OCI-LY7 (cell line): ENCODE data around the gene ZNF500. TPM values are rescaled to one million over a fixed set of nuclear protein-coding genes. Genes with fewer than 3 reads are reported as not detected.

ENCODE experiments used
- BruUV-seq: library from RNA; stranded (reverse); fragments of 400-500 nt; replicated peaks from 2 replicates; lab custom pipeline; 2021; lab: Mats Ljungman, UMichigan
- CTCF ChIA-PET: fragments of 300-600 bp; sonication (Branson Sonifier 250); formaldehyde crosslinking; loops from one replicate; lab custom pipeline; 2022; ENCODE audit warnings: antibody characterized with exemption; ENCODE audit not compliant: unreplicated experiment; lab: Charles Lee
- POLR2A ChIA-PET: fragments of 300-600 bp; sonication (Branson Sonifier 250); formaldehyde crosslinking; loops from one replicate; lab custom pipeline; 2022; ENCODE audit warnings: antibody characterized with exemption; lab: Charles Lee
- DNase-seq: peaks from one replicate; pipeline ENCODE4 v3.0.0-alpha.2; 2015; ENCODE audit warnings: low spot score
- H2AFZ ChIP-seq: fragments of 200-600 bp; sonication (generic), shearing (Covaris generic); 2 replicates; pipeline ENCODE4 v1.6.1; 2014; ENCODE audit warnings: mild to moderate bottlenecking, antibody characterized with exemption, low read length, moderate library complexity
- H3K27ac ChIP-seq: fragments of 200-600 bp; sonication (generic); 2 replicates; pipeline ENCODE4 v1.5.1; 2014; ENCODE audit warnings: mixed run types, low read depth, mild to moderate bottlenecking, moderate library complexity, low read length, inconsistent platforms; ENCODE audit not compliant: poor library complexity, severe bottlenecking
- H3K36me3 ChIP-seq: fragments of 200-600 bp; sonication (generic); 2 replicates; pipeline ENCODE4 v1.6.1; 2014; ENCODE audit warnings: mild to moderate bottlenecking, antibody characterized with exemption, low read length, moderate library complexity, mixed read lengths; ENCODE audit not compliant: insufficient read depth
- H3K4me1 ChIP-seq: fragments of 200-600 bp; sonication (generic); 2 replicates; pipeline ENCODE4 v1.5.1; 2014; ENCODE audit warnings: mild to moderate bottlenecking, low read length; ENCODE audit not compliant: insufficient read depth, poor library complexity, severe bottlenecking
- H3K4me2 ChIP-seq: fragments of 200-600 bp; sonication (generic); 2 replicates; pipeline ENCODE4 v1.6.1; 2014; ENCODE audit warnings: mild to moderate bottlenecking, low read length
- H3K4me3 ChIP-seq: fragments of 200-600 bp; sonication (generic); 2 replicates; pipeline ENCODE4 v1.5.1; 2014; ENCODE audit warnings: mild to moderate bottlenecking, low read depth, low read length; ENCODE audit not compliant: poor library complexity, severe bottlenecking
- H3K79me2 ChIP-seq: fragments of 200-600 bp; sonication (generic); 2 replicates; pipeline ENCODE4 v1.6.1; 2016; ENCODE audit warnings: low read depth, mild to moderate bottlenecking, low read length, moderate library complexity, mixed read lengths; ENCODE audit not compliant: insufficient read depth
- H3K9me2 ChIP-seq: fragments of 200-600 bp; sonication (generic); 2 replicates; pipeline ENCODE4 v1.6.1; 2016; ENCODE audit warnings: mild to moderate bottlenecking, low read length, mixed read lengths; ENCODE audit not compliant: insufficient read depth
- H3K9me3 ChIP-seq: fragments of 200-600 bp; sonication (generic); 2 replicates; pipeline ENCODE4 v1.6.1; 2014; ENCODE audit warnings: mild to moderate bottlenecking, mixed run types, low read length, mixed read lengths
- H4K20me1 ChIP-seq: fragments of 200-600 bp; sonication (generic); 2 replicates; pipeline ENCODE4 v1.6.1; 2014; ENCODE audit warnings: mild to moderate bottlenecking, antibody characterized with exemption, low read length, moderate library complexity, mixed read lengths; ENCODE audit not compliant: insufficient read depth
- EZH2phosphoT487 ChIP-seq: fragments of 200-600 bp; sonication (generic); IDR thresholded peaks from 2 replicates; pipeline ENCODE4 v1.6.1; 2018; ENCODE audit warnings: low read depth, borderline replicate concordance, mild to moderate bottlenecking, mixed run types, antibody characterized with exemption, low read length, moderate library complexity, mixed read lengths
- intact Hi-C: fragments of 100-400 bp; cut with micrococcal nuclease; formaldehyde crosslinking; loops from one replicate; pipeline ENCODE4 v1.10.0; 2022; ENCODE audit not compliant: unreplicated experiment
- total RNA-seq, 2 experiments: library from RNA; depleted of rRNA in 1 of 2; stranded (reverse); fragments of >200 nt in 1 of 2; shearing (Covaris generic) in 1 of 2; gene quantifications; 2 replicates each; pipeline ENCODE4 v1.2.3, GENCODE V29; 2014 to 2022
- TF ChIP-seq, protein P1 (sequence below): fragments of 200-600 bp; sonication (generic); conservative IDR thresholded peaks from 2 replicates; pipeline ENCODE4 v1.5.1; 2014; ENCODE audit warnings: mild to moderate bottlenecking, antibody characterized with exemption, low read length, moderate library complexity, mixed read lengths

The ZNF500 gene
- total RNA-seq, 2 experiments from 2014 or later, result 16.1 to 23.9 TPM

DNA sequence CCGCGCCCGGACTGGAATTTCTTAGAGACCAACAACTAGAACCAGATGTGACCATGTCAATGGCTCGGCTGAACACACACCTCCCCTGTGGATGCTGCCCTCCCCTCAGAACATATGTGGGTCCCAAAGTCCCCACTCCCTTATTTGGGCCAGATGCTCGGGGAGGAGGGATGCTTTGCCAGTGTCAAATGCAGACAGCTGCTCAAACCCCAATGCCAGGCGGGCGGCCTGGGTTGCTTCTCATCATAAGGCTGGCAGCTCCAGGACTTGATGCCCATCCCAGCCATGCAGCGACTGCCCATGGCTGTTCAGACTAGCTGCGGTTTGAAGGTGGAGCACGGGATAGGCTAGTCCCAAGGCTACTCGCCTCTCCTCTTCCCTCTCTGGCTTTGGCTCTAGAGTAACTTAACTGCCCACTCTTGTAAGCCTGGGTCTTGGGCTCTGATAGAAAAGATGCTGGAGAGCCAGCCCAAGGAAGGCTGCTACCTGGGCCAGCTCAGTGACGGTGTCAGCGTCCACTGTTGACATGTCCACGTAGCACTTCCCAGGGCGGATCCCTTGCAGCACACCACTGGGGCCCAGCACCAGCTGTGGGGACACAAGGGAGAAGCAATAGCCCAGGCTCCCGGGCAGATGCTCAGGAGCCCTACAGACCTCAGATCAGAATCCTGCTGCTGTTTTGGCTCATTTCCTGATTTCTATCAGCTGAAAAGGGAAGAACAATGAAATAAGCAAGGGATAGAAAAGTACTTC is 46.5 kb upstream of the ZNF500 start:
- DNase-seq, result no peak
- H3K4me1 ChIP-seq, result no peaks in the 10 kb centered on the region
- peaks cover 85% of the 10 kb centered on the region for H3K36me3 ChIP-seq
- H3K79me2 ChIP-seq, result no peaks in the 10 kb centered on the region
- H3K4me2 ChIP-seq, result no peak overlapping the region
- no peak overlapping the region for H3K27ac ChIP-seq
- no peaks in the 10 kb centered on the region for H4K20me1 ChIP-seq
- H3K4me3 ChIP-seq, result no peak overlapping the region
- no peaks in the 10 kb centered on the region for H3K9me2 ChIP-seq
- no peaks in the 10 kb centered on the region for H3K9me3 ChIP-seq
- POLR2A ChIA-PET, result interaction anchor here (0.7 kb wide), 2 partner anchors 27 to 66 kb away, joined by 3 read pairs; no protein-coding TSS in a partner anchor
- intact Hi-C loops, result no loop called here
- TF ChIP-seq EZH2phosphoT487, result no peak
- CTCF ChIA-PET, result no interaction called here
- no peak overlapping the region for H2AFZ ChIP-seq
- no TSS peak for BruUV-seq

- H3K4me2 ChIP-seq, result no peak overlapping the region
- TF ChIP-seq, protein P1, sequence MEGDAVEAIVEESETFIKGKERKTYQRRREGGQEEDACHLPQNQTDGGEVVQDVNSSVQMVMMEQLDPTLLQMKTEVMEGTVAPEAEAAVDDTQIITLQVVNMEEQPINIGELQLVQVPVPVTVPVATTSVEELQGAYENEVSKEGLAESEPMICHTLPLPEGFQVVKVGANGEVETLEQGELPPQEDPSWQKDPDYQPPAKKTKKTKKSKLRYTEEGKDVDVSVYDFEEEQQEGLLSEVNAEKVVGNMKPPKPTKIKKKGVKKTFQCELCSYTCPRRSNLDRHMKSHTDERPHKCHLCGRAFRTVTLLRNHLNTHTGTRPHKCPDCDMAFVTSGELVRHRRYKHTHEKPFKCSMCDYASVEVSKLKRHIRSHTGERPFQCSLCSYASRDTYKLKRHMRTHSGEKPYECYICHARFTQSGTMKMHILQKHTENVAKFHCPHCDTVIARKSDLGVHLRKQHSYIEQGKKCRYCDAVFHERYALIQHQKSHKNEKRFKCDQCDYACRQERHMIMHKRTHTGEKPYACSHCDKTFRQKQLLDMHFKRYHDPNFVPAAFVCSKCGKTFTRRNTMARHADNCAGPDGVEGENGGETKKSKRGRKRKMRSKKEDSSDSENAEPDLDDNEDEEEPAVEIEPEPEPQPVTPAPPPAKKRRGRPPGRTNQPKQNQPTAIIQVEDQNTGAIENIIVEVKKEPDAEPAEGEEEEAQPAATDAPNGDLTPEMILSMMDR, result no peak
- TF ChIP-seq EZH2phosphoT487, result no peak
- no peaks in the 10 kb centered on the region for H4K20me1 ChIP-seq
- no peaks in the 10 kb centered on the region for H3K9me3 ChIP-seq
- ChIA-PET CTCF (no interaction called here), POLR2A (no interaction called here)
- intact Hi-C loops, result no loop called here
- no peaks in the 10 kb centered on the region for H3K9me2 ChIP-seq
- H3K27ac ChIP-seq, result no peak overlapping the region
- H3K4me1 ChIP-seq, result no peaks in the 10 kb centered on the region
- no TSS peak for BruUV-seq
- H3K36me3 ChIP-seq, result peaks cover 83% of the 10 kb centered on the region
- no peak for DNase-seq
- no peaks in the 10 kb centered on the region for H3K79me2 ChIP-seq
- H3K4me3 ChIP-seq, result no peak overlapping the region
- H2AFZ ChIP-seq, result no peak overlapping the region
Observed at GRCh38 chr16:4811773-4812172, 44.8 kb upstream of the ZNF500 start.

DNA sequence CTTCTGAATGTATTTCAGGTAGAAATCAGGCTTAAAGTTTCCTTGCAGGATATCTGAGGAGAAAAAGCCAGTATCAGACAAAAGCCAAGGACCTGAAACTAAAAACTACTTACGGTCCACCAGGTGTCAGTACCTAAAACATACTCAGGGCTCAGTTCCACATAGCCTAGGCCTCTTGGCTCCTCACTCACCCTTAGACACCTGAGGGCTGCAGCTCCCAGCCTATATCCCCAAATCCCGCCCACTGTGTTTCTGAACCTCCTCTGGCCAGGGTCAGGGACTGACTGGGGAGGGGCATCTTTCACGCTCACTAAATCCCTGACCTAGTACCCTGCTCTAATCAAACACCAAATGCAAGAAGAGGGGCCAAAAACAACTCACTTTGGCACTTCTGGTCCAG is 44.3 kb upstream of the ZNF500 start:
- intact Hi-C loops, result no loop called here
- Histone ChIP-seq H2AFZ (no peak overlapping the region), H3K36me3 (peaks cover 83% of the 10 kb centered on the region), H3K4me3 (no peak overlapping the region), H3K4me1 (no peaks in the 10 kb centered on the region), H3K4me2 (no peak overlapping the region), H3K79me2 (no peaks in the 10 kb centered on the region), H3K9me3 (no peaks in the 10 kb centered on the region), H3K9me2 (no peaks in the 10 kb centered on the region), H3K27ac (no peak overlapping the region), H4K20me1 (no peaks in the 10 kb centered on the region)
- no peak for DNase-seq
- ChIA-PET CTCF (no interaction called here), POLR2A (no interaction called here)
- TF ChIP-seq, protein P1, result no peak
- TF ChIP-seq EZH2phosphoT487, result no peak
- no TSS peak for BruUV-seq
